HepG2 (cell line): ENCODE results near the gene SYNE2. TPM values are rescaled to one million over a fixed set of nuclear protein-coding genes. Genes with fewer than 3 reads are reported as not detected.

Source experiments
- ATAC-seq: fragments of 200-7000 bp; cut with Tn5 transposase; 3 replicates; pipeline ENCODE4 v1.9.1; 2020; ENCODE audit warnings: mild to moderate bottlenecking, moderate library complexity
- BruUV-seq: library from RNA; stranded (reverse); fragments of 400-500 nt; replicated peaks from 2 replicates; lab custom pipeline; 2021; lab: Mats Ljungman, UMichigan
- CTCF ChIA-PET: fragments of 300-600 bp; formaldehyde crosslinking; extraction: SDS; loops from one replicate; lab custom pipeline; 2021; ENCODE audit warnings: low total read pairs, inconsistent platforms, low intra/inter-chr PET ratio; lab: Yijun Ruan, JAX
- POLR2A ChIA-PET: fragments of 350-600 bp; sonication (Branson Sonifier 250); formaldehyde crosslinking; loops from one replicate; lab custom pipeline; 2020; ENCODE audit warnings: antibody characterized with exemption, inconsistent platforms; lab: Yijun Ruan, JAX
- DNase-seq: peaks from one replicate; pipeline ENCODE4 v3.0.0-alpha.2; 2015; ENCODE audit warnings: low spot score
- FAIRE-seq: peaks from 3 replicates; lab custom pipeline; 2011; peaks lifted over from hg19 to GRCh38; lab: Jason Lieb, UNC
- H2AFZ ChIP-seq: one replicate; pipeline ENCODE4 v1.6.1; 2011; ENCODE audit warnings: low read length, inconsistent platforms
- H3K27ac ChIP-seq: fragments of 300-600 bp; 3 replicates; pipeline ENCODE4 v1.8.0; 2011; ENCODE audit warnings: mixed run types, mild to moderate bottlenecking, mixed read lengths, low read length, inconsistent platforms; ENCODE audit not compliant: insufficient read depth; ENCODE audit errors: extremely low read length
- H3K27me3 ChIP-seq, 2 experiments: fragments of 200-600 bp in 1 of 2; 2 replicates in 1 of 2; 3 replicates in 1 of 2; pipeline versions ENCODE4 v1.6.0 to v1.8.0; 2011; ENCODE audit warnings: low read length in 2 of 2, mild to moderate bottlenecking in 2 of 2, moderate library complexity in 2 of 2, inconsistent platforms in 1 of 2; ENCODE audit not compliant: insufficient read depth in 2 of 2, control insufficient read depth in 1 of 2
- H3K36me3 ChIP-seq, 2 experiments: fragments of 200-600 bp in 1 of 2; replicated peaks in 1 of 2; 2 replicates in 1 of 2; 3 replicates in 1 of 2; pipeline versions ENCODE4 v1.5.1 to v1.8.0; 2011; ENCODE audit warnings: low read length in 2 of 2, inconsistent platforms in 1 of 2; ENCODE audit not compliant: insufficient read depth in 2 of 2, control insufficient read depth in 1 of 2
- H3K4me1 ChIP-seq: 2 replicates; pipeline ENCODE4 v1.5.1; 2012; ENCODE audit warnings: low read length, inconsistent platforms; ENCODE audit not compliant: insufficient read depth
- H3K4me2 ChIP-seq: 2 replicates; pipeline ENCODE4 v1.6.0; 2011; ENCODE audit warnings: low read depth, low read length, inconsistent platforms
- H3K4me3 ChIP-seq, 3 experiments: fragments of 200-600 bp in 1 of 3; sonication (generic), shearing (Covaris generic) in 1 of 3; replicated peaks in 1 of 3; 2 replicates each; pipeline ENCODE4 v1.5.1; 2011 to 2016; ENCODE audit warnings: low read length in 3 of 3, inconsistent platforms in 2 of 3, low read depth in 2 of 3, mild to moderate bottlenecking in 2 of 3, control low read depth in 1 of 3, mixed read lengths in 1 of 3; ENCODE audit not compliant: insufficient read depth in 1 of 3
- H3K79me2 ChIP-seq: one replicate; pipeline ENCODE4 v1.6.1; 2011; ENCODE audit warnings: low read length, inconsistent platforms; ENCODE audit not compliant: insufficient read depth
- H3K9ac ChIP-seq: 2 replicates; pipeline ENCODE4 v1.6.0; 2011; ENCODE audit warnings: mild to moderate bottlenecking, low read depth, low read length, inconsistent platforms; ENCODE audit not compliant: insufficient read depth
- H3K9me3 ChIP-seq: 2 replicates; pipeline ENCODE4 v1.5.1; 2012; ENCODE audit warnings: mild to moderate bottlenecking, low read length
- H4K20me1 ChIP-seq: 2 replicates; pipeline ENCODE4 v1.6.0; 2011; ENCODE audit warnings: inconsistent platforms, mild to moderate bottlenecking, low read length, moderate library complexity; ENCODE audit not compliant: insufficient read depth
- ARNTL ChIP-seq: sonication (generic); formaldehyde crosslinking; IDR thresholded peaks from 2 replicates; pipeline ENCODE4 v1.4.0; 2020; ENCODE audit warnings: mild to moderate bottlenecking, missing genetic modification reagents
- BORCS8-MEF2B ChIP-seq: sonication (generic); formaldehyde crosslinking; IDR thresholded peaks from 2 replicates; pipeline ENCODE4 v1.8.0; 2022; ENCODE audit warnings: mild to moderate bottlenecking, missing genetic modification reagents
- NCOR1 ChIP-seq: fragments of 200-600 bp; sonication (generic); IDR thresholded peaks from 2 replicates; pipeline ENCODE4 v1.7.0; 2017; ENCODE audit warnings: antibody characterized with exemption, low read length, borderline replicate concordance
- SIN3B ChIP-seq: fragments of 150-350 bp; IDR thresholded peaks from 2 replicates; pipeline ENCODE4 v1.6.1; 2014; ENCODE audit warnings: low read length
- ZNF382 ChIP-seq: sonication (generic); formaldehyde crosslinking; IDR thresholded peaks from 2 replicates; pipeline ENCODE4 v1.5.0; 2020; ENCODE audit warnings: missing genetic modification reagents, mild to moderate bottlenecking, borderline replicate concordance
- ZNF589 ChIP-seq: sonication (generic); formaldehyde crosslinking; conservative IDR thresholded peaks from 2 replicates; pipeline ENCODE4 v1.8.0; 2022; ENCODE audit warnings: mild to moderate bottlenecking, moderate library complexity, missing genetic modification reagents
- WGBS: methylation state at CpG from one replicate; pipeline ENCODE4 v1.1.6; 2017; ENCODE audit warnings: low lambda C conversion rate; 5-methylcytosine and 5-hydroxymethylcytosine counted together
- in situ Hi-C: cut with HindIII; loops from 2 replicates; pipeline ENCODE4 v1.10.0; 2017; ENCODE audit warnings: low pct_unique_long_range_greater_than_20kb; ENCODE audit not compliant: extremely low pct_ligation_motif_present
- intact Hi-C: fragments of 100-400 bp; cut with micrococcal nuclease; formaldehyde crosslinking; loops from one replicate; pipeline ENCODE4 v1.10.0; 2022; ENCODE audit not compliant: unreplicated experiment
- polyA plus RNA-seq, 8 experiments: library from polyadenylated mRNA; depleted of rRNA in 3 of 8; stranded (reverse) in 7 of 8; unstranded in 1 of 8; fragments of >200 nt; fragmentation: Illumina TruSeq in 4 of 8; extraction: Trizol in 4 of 8; gene quantifications; 2 replicates each; pipeline versions ENCODE4 v1.2.1 to v1.2.3, GENCODE V29; 2011 to 2016; ENCODE audit warnings: low read depth in 4 of 8, missing spikeins in 1 of 8, mixed read lengths in 1 of 8; ENCODE audit not compliant: insufficient read depth in 1 of 8
- total RNA-seq, 5 experiments: library from RNA; depleted of rRNA; stranded (reverse); fragments of >200 nt; fragmentation: Illumina TruSeq; extraction: Trizol; gene quantifications; 2 replicates each; pipeline ENCODE4 v1.2.3, GENCODE V29; 2016; ENCODE audit warnings: low read depth in 1 of 5
- TF ChIP-seq, protein P1 (sequence below): sonication (generic); formaldehyde crosslinking; IDR thresholded peaks from 2 replicates; pipeline ENCODE4 v1.5.1; 2020; ENCODE audit warnings: missing genetic modification reagents, mild to moderate bottlenecking, borderline replicate concordance
- TF ChIP-seq, protein P2 (sequence below): sonication (generic); formaldehyde crosslinking; IDR thresholded peaks from 2 replicates; pipeline ENCODE4 v1.5.1; 2020; ENCODE audit warnings: missing genetic modification reagents, mild to moderate bottlenecking, borderline replicate concordance

The SYNE2 gene
- total and polyA plus RNA-seq, 2 of the 13 experiments (the other 11 are each of a cell fraction or from before 2014, with no cell fraction given): 6.2 to 13.3 TPM

DNA sequence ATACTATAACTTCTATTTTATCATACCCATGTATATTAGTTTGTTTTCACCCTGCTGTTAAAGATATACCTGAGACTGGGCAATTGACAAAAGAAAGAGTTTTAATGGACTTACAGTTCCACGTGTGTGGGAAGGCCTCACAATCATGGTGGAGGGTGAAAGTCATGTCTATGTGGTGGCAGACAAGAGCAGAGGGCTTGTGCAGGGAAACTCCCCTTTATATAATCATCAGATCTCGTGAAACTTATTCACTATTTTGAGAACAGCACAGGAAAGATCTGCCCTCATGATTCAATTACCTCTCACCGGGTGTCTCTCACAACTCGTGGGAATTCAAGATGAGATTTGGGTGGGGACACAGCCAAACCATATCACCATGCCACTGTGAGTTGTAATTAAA is 135.8 kb downstream of the SYNE2 start:
- Histone ChIP-seq H4K20me1 (no peaks in the 10 kb centered on the region), H3K4me1 (no peaks in the 10 kb centered on the region), H3K9me3 (no peaks in the 10 kb centered on the region), H3K4me2 (no peak overlapping the region)
- intact Hi-C loops: no loop called here
- TF ChIP-seq ZNF589 (CRISPR knock-in tag): no peak
- no peak for TF ChIP-seq BORCS8-MEF2B (CRISPR knock-in tag)
- TF ChIP-seq ARNTL (CRISPR knock-in tag): no peak
- TF ChIP-seq SIN3B: no peak
- TF ChIP-seq, protein P1, sequence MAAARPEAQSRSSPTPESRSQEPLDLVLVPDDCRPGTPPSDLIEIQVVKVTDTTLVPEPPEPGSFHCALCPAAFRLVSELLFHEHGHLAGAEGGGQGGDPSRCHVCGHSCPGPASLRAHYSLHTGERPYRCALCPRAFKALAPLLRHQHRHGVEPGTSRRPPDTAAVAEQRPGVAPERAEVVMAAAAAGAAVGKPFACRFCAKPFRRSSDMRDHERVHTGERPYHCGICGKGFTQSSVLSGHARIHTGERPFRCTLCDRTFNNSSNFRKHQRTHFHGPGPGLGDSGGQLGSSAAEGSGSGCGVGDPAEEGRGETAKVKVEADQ: no peak
- TF ChIP-seq, protein P2, sequence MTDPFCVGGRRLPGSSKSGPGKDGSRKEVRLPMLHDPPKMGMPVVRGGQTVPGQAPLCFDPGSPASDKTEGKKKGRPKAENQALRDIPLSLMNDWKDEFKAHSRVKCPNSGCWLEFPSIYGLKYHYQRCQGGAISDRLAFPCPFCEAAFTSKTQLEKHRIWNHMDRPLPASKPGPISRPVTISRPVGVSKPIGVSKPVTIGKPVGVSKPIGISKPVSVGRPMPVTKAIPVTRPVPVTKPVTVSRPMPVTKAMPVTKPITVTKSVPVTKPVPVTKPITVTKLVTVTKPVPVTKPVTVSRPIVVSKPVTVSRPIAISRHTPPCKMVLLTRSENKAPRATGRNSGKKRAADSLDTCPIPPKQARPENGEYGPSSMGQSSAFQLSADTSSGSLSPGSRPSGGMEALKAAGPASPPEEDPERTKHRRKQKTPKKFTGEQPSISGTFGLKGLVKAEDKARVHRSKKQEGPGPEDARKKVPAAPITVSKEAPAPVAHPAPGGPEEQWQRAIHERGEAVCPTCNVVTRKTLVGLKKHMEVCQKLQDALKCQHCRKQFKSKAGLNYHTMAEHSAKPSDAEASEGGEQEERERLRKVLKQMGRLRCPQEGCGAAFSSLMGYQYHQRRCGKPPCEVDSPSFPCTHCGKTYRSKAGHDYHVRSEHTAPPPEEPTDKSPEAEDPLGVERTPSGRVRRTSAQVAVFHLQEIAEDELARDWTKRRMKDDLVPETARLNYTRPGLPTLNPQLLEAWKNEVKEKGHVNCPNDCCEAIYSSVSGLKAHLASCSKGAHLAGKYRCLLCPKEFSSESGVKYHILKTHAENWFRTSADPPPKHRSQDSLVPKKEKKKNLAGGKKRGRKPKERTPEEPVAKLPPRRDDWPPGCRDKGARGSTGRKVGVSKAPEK: no peak
- TF ChIP-seq NCOR1: no peak
- no peak for TF ChIP-seq ZNF382 (CRISPR knock-in tag)
- TF ChIP-seq, all 625 proteins: peak for 0
- POLR2A ChIA-PET: no interaction called here
- Histone ChIP-seq H3K9ac (no peak overlapping the region), H3K4me3 (no peak overlapping the region), H2AFZ (no peak overlapping the region), H3K27me3 (no peaks in the 10 kb centered on the region), H3K79me2 (no peaks in the 10 kb centered on the region), H3K27ac (no peak overlapping the region), H3K36me3 (no peaks in the 10 kb centered on the region; a peak in 1 of 5 replicates)
- no peak for FAIRE-seq
- DNase-seq: no peak
- in situ Hi-C loops: no loop called here
- no peak for ATAC-seq
- no TSS peak for BruUV-seq
- WGBS: 96% methylated on average over 4 of the region's 4 CpGs
- CTCF ChIA-PET: no interaction called here
